ENCODE measurements around the gene PGLYRP1. TPM values are rescaled to one million over a fixed set of nuclear protein-coding genes. Genes with fewer than 3 reads are reported as not detected.

PGLYRP1 gene
- total RNA-seq, 4 donors from 2014 or later, result not detected

DNA sequence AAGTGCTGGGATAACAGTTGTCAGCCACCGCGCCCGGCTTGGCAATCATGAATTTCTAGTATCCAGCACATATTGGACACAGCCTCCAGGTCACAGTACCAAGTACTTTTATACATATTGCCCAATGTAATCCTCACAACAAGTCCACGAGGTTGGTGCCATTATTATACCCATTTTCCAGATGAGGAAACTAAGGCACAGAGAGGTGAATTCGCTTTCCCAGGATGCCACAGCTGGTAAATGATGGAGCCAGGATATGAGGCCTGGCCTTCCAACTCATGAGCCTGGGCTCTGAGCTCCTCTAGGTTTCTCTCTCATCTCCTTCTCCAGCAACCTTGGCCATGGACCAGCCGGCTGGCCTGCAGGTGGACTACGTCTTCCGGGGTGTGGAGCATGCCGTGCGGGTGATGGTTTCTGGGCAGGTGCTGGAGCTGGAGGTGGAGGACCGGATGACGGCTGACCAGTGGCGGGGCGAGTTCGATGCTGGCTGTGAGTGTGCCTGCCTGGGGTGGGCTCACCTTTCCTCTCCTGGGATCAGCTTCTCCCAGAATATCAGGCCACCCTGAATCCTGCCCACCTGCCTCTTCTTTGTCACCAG is 20.1 kb downstream of the PGLYRP1 start:
- ATAC-seq (ENCODE audit: low FRiP score), result no peak
- no peak for DNase-seq (ENCODE audit: low spot score)
- TF ChIP-seq, protein P1, sequence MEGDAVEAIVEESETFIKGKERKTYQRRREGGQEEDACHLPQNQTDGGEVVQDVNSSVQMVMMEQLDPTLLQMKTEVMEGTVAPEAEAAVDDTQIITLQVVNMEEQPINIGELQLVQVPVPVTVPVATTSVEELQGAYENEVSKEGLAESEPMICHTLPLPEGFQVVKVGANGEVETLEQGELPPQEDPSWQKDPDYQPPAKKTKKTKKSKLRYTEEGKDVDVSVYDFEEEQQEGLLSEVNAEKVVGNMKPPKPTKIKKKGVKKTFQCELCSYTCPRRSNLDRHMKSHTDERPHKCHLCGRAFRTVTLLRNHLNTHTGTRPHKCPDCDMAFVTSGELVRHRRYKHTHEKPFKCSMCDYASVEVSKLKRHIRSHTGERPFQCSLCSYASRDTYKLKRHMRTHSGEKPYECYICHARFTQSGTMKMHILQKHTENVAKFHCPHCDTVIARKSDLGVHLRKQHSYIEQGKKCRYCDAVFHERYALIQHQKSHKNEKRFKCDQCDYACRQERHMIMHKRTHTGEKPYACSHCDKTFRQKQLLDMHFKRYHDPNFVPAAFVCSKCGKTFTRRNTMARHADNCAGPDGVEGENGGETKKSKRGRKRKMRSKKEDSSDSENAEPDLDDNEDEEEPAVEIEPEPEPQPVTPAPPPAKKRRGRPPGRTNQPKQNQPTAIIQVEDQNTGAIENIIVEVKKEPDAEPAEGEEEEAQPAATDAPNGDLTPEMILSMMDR (IDR thresholded peaks at IDR 0.05), result no peak

DNA sequence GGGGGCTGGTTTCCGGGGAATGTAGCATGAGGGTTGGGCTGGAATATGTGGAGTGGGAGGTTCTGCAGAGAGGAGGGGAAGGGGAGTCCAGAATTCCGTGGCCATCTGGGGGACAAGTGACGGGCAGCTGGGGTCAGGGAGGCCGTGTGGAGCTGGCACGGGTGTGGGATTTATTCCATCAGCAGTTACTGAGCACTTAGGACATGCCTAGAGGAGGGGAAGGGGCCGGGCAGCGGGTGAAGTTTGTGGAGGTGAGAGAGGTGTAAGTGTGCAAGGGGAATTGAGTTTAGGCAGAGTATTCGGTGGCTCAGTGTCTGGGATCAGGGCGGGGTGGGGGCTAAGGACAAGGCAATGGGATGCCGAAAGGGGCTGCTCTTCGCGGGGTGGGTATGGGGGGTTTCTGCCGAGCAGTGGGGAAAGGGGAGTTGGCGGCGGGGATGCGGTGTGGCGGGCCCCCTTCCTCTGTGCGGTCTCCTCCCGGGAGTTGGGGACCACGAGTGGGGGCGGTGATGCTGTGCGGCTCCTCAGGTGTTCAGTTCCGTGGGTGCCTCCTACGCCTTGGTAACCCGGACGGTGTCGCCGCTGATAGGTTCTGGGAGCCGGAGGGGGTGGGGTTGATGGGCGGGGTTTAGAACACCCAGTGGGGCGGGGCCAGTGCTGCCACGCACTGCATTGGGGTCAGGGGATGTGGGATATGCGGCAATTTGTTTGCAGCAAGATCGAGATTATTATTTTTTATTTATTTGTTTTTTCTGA is 22.2 kb downstream of the PGLYRP1 start:
- no peak for ATAC-seq (ENCODE audit: low FRiP score)
- no peak for DNase-seq (ENCODE audit: low spot score)
- TF ChIP-seq, protein P1 (IDR thresholded peaks at IDR 0.05), result no peak

DNA sequence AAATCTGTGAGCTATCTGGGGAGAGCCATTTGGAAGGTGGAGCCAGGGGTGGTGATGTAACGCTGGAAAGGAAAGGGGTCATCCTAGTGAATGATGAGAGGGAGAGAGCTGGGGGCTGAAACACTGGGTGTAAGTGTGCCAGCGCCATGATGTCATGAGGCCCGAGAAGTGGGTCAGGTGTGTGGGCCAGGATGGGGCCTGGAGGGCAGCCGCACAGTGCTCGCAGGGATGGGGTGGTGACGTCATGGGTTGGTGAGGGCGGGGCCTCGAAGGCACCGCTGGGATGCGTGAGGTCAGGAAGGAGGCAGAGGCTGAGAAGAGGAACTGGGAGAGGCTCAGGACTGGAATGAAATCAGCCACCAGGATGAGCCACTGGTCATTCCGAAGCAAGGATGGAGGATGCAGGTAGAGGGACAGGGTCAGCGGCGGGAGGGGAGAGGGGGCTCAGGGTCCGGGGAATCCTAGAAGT is 23.2 kb downstream of the PGLYRP1 start:
- DNase-seq (ENCODE audit: low spot score) (no peak), ATAC-seq (ENCODE audit: low FRiP score) (peak; percentile 14)
- TF ChIP-seq, protein P1 (IDR thresholded peaks at IDR 0.05), result no peak

DNA sequence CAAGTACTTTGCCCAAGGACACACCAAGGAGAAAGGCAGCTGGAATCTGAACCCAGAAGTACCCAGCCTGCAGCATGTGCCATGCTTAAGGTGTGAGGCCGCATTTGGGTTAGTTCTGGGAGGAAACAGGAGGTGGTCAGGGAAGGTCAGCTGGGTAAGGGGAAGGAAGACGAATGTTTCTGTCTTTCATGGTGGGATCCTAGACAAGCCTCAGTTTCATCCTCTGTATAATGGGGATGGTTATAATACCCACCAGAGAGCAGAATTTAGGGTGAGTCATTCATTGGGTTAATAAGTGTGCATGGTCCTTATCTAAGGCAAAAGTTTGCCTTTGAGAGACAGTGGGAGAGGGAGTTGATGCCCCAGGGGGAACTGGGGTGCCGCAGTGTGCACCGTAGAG is 24.0 kb downstream of the PGLYRP1 start:
- TF ChIP-seq, protein P1 (IDR thresholded peaks at IDR 0.05), result no peak
- ATAC-seq (ENCODE audit: low FRiP score) (no peak), DNase-seq (ENCODE audit: low spot score) (no peak)

DNA sequence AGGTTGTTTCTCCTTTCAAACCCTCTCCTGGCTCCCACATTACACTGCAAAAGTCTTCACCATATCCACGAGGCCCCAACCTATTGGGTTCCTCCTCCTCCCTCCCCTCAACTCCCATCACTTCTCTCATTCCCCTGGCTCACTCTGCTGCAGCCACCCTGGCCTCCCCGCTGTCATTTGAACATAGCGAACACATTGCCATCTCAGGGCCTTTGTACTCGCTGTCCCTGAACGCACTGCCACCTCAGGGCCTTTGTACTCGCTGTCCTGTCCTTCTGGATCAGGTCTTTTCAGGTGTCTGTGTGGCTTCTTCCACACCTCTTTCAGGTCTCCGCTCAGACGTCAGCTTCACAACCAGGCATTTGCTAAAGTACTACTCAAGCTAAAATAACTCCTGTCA is 25.9 kb downstream of the PGLYRP1 start:
- ATAC-seq (ENCODE audit: low FRiP score) (no peak), DNase-seq (ENCODE audit: low spot score) (no peak)
- TF ChIP-seq, protein P1 (IDR thresholded peaks at IDR 0.05), result no peak

DNA sequence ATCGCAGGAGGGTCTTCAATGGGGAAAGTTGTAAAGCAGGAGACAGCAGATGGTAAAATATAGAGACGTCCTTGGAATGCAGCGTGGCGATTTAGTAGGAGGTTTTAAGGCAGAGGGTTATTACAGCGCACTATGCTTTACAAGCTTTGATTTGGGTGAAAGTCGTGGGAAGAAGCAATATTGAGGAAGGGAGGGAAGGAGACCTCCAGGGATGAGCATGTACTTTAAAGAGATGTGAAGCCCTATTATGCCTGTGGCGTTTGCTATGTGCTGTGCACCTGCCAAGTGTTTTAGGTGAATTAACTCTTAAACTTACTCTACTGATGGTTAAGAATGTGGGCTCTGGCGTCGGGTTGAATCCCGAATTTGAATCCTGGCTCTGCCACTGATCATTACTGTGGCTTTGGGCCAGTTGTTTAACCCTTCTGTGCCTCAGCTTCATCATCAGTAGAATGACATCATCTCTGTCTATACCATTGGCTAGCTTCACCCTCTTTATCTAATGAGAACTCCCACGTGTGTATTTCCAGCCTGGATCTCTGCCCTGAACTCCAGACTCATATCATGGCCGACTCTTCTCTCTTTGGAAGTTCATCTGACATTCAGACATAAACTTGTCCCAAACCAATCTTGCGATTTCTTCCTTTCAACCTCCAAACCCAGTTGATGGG is 27.0 kb downstream of the PGLYRP1 start:
- TF ChIP-seq, protein P1 (IDR thresholded peaks at IDR 0.05), result no peak
- ATAC-seq (ENCODE audit: low FRiP score), result no peak
- no peak for DNase-seq (ENCODE audit: low spot score)
